Mesenteric fat pad (tissue), 1 donor: Measurements from ENCODE around the gene THOC7. TPM values are rescaled to one million over a fixed set of nuclear protein-coding genes. Genes with fewer than 3 reads are reported as not detected.

Source experiments
- DNase-seq: peaks from one replicate; pipeline ENCODE4 v3.0.0-alpha.2; 2020; ENCODE audit warnings: low spot score
- total RNA-seq: library from RNA; stranded (reverse); fragmentation: NEBNext Ultra II Directional; extraction: Animal tissue kit (Norgen Biotek cat#: 25700); gene quantifications from one replicate; pipeline ENCODE4 v1.2.1, GENCODE V29; 2021
- donor health status: DM: yes; HTN: yes; CAD: no.

THOC7 gene
- total RNA-seq, 1 donor from 2014 or later, result 63.2 TPM

DNA sequence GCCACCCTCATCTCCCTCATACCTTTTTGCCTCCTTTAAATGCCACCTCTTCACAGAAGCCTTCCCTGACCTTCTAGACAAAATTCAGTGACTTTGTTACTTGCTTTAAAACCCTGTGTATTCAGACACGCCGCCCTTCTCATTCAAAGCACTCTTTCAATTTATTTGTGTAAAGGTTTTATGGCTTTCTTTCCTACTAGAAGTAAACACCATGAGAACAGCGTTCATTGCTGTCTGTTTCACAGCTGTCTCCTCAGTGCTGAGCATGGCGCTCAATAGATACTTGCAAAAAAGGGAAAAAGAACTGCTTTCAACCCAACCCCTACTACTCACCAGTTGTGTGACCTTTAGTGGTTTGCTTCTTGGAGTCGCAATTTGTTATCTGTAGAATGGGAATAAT is 17.0 kb upstream of the THOC7 start:
- no peak for DNase-seq

DNA sequence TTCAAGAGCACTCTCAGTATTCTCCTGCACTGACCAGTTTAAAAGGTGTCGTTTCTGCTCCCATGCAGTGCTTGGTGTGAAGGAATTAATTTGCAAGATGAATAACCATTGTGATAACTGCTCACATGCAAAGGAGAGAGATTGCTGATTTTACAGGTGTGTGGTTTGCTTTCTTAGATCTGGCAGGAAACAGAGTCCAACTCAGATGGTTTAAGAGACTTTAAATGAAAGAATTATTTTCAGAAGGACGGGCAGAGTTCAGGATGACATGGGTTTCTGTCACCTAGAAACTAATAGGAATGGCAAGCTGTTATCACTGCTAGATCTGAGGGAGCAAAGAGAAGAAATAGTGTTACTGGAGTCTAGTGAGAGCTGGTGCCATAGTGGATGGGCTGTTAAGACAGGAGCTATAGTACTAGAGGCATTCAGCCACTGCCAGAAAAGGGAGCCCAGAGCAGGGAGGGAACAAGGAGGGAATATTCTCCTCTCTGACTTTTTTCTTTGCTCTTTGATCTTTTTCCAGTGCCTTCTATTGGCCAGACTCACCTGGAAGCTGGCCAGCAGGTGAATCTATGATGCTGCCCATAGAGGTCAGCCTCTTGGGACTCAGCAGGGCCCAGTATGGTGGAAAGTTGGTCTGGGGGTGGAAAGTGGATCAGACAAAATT is 14.9 kb upstream of the THOC7 start:
- DNase-seq, result no peak

DNA sequence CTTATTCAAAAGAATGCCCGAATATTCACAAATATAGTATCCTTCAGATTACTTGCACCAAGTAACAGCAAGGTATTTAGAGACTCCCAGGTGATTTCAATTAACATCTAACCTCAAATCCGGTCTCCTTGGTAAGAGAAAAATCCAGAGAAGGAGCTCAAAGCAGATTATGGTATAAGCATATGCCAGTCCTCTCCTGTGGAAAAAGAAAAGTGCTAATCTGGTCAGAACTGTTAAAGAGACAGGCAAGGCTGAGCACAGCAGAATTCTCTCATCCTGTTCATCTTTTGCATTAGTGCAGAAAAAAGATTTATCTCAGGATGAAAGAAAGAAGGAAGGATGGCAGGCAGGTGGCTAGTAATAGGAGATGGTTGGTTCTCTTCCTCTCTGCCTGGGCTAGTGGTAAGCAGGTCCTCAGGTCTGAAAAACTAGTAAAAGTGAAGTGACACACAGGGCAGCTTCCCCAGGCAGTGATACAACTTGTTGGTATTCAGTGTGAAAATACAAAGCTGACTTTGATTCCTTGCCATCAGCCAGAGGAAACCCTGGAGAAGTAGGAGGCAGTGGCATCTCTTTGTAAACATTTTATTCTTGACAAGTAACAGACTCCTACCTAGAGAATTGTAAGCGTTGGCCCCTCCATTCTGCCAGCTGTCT is 14.3 kb upstream of the THOC7 start:
- DNase-seq, result no peak

DNA sequence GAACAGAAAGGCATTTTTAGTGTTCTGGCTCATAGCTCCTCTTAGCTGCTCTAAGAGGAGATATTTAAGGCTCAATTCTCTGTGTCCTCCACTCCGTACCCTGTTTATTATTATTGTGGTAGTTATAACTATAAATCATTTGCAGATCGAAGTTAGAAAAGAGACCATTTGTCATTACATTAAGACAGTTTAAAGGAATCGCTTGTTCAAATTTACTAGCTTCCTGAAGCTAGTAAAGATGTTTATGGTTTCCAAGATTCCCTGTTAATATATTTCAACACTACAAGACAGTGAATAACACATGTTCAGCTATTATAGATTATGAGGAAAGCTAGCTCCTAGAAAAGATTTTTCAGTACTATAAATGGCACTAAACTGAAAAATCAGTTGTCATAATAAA is 12.7 kb upstream of the THOC7 start:
- DNase-seq, result no peak

DNA sequence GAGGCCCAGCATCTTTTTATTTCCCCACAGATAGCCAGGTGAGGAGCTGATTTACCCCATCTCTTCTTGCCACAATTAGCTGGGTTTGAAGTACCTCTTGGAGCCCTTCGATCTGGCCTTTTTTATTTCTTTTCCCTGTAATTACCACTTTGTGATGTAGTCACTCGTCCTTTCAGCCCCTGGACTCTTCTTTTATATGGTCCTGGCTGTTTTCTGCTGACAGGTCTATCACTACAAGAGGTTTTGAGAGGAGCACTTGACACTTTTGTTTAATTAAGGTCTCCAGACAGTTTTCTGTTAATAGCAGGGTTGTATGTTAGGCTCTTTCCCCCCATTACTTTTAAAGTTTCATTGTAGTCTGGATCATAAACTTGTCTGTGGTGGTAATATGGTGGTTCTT is 11.9 kb upstream of the THOC7 start:
- DNase-seq, result no peak

DNA sequence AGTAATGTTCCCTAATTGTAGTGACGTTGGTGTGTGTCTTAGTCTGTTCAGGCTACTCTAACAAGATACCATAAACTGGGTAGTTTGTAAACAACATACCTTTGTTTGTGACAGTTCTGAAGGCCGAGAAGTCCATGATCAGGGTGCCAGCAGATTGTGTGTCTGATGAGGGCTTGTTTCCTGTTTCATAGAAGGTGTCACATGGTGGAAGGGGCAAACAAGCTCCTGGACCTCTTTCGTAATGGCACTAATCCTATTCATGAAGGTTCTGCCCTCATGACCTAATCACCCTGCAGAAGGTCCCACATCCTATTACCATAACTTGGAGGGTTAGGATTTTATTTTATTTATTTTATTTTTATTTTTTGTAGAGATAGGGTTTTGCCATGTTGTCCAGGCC is 11.2 kb upstream of the THOC7 start:
- no peak for DNase-seq

DNA sequence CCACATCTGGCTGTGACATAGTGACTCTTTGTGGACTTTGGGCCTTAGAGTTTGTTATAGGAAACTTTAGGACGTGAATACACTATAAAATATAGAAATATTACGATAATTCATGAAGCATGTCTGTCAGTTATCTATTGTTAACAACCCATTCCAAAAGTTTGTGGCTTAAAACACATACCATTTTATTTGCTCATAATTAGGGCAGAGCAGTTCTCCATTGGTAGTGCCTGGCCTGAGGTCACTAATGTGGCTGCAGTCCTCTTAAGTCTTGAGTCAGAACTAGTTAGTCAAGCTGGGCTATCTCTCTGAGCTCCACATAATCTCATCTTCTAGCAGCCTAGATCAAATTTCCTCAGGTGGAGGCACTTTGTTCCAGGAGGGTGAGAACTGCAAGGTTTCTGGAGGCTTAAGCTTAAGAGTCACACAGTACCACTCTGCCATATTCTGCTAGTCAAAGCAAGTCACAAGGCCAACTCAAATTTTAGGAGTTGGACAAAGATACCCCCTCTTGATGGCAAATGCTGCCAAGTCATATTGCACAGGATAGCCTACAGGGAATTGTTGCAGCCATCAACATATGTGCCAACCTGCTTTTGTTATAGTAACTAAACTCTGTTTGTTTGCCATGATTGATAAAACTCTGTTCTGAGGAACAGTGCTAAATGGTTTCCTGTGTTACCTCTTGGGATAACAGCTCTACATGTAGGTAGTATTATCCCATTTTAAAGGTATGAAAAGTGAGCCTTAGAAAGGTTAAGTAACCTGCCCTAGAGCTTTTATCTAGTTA is 8.7 kb upstream of the THOC7 start:
- no peak for DNase-seq

DNA sequence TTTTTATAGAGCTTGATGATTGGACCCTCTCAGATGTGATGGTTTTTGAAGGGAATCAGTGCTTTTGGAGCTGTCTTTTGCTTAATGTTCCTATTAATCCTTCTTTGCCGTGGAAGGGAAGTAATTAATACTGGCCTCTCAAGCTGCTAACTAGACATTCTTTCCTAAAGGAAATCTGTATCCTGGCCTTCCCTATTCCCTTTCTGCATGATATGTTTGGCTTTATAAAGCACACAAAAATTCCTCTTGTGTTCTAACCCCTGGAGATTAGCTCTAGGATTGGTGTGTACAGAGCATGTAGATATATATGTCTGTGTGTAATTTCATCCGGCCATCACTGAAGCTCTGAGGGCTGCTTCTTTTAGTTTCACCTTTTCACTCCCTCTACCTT is 7.0 kb upstream of the THOC7 start:
- no peak for DNase-seq

DNA sequence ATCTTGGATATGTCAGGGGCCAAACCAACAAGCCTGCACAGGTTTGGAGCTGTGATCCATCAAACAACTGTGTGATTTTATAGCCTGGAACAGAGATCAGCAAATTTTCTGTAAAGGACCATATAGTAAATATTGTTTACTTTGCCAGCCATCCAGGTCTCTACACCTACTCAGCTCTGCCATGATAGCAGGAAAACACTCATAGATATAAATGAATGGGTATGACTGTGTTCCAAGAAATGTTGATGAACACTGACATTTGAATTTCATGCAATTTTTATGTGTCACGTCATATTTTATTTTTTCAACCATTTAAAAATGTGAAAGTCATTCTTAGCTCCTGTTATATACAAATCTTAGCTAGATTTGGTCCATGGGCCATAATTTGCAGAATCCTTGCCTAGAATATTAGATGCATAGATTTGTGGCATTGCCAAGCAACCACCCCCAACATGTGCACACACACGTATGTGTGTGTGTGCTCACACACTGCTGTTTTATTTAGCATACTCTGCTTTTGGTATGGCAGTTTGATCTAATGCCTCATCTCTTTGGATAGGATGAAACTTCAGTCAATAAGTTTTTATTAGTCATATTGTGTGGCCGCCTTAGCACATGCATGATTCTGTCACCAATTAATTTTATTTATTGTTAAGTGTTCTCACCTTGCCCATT is 6.5 kb upstream of the THOC7 start:
- DNase-seq, result no peak

DNA sequence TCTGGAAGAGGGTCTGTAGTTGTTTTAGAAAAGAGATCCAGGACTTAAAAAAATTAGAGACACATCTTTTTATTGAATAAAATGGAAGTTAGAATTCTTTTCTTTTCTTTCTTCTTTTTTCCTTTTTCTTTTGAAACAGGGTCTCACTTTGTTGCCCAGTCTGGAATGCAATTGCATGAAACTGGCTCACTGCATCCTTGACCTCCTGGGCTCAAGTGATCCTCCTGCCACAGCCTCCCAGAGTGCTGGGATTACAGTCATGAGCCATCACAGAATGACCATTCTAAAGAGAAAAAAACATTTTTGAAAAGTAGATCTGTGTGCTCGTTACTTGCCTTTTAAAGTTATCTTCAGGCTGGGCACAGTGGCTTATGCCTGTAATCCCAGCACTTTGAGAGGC is 3.6 kb upstream of the THOC7 start:
- DNase-seq, result no peak

DNA sequence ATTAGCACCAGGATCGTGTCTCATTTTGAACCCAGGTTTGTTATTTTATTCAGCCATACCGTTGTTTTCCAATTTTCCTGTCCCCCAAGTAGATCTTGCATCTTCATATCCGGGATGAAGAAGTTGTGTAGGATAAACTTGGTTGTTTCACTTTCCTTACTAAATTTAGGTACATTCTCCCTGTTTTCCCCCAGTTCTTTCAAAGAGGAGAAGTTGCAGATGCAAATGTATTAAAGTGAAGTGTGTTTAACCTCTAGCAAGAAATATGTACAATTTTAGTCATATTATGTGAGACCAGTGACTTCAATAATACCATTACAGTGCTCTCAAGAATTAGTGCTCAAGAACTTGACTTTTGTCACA is 1.3 kb upstream of the THOC7 start:
- no peak for DNase-seq

DNA sequence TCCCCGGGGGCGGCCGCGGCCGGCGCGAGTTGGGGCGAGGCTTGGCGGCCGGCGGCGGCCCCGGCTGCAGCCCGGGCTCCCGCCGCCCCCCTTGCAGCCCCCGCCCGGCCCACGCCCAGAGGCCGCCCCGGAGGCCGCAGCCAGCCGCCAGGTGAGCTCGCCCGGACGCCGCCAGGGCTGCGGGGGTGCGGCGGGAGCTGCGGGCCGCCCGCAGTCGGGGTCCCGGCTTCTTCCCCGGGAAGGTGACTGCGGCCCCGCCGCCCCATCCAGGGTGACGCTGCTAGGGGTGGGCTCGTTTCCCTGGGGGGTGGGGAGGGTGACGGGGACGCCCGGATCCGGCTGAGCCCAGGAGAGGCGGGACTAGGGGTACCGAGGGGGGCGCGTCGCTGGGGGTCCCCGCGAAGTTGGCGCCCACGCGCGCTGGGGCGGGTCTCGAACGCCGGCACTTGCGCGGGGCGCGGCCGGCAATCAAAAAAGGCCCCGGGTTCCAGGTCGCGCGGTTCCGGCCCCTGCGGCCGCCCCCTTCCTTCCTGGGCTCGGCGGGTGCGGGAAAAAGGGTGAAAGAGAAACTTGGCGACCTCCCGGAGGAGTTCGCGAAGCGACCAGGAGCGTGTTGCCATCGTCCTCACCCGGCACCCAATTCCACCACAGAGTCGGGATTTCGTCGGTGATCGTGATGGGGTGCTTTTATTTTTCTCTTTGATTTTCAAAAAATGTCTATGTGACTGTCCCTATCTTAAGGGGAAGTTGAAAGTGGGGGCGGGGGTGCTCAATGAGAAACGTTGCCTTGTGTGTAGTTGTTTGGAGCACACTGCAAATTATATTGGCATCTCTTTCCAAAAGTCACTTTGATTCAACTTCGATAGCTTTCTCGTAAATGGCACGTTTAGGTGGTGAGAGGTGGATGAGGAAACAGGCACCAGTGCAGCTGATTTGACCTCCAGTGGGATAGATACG is 681 bp upstream of the THOC7 start:
- no peak for DNase-seq

DNA sequence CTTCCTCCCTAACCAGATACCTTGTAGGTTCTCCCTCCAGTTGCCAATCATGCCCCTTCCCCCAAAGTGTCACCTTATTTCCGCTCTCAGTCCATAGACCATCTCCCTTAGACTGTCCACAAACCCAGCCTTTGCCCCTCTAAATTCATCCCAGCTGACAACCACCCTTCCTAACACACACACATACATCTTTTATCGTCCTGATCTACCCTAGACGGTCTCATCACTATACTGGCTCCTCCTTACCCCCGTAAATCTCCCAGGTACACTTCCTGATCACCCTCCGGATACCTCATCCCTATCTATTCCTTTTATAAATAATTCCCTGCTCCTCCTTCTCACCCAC is 828 bp downstream of the THOC7 start:
- DNase-seq, result no peak

DNA sequence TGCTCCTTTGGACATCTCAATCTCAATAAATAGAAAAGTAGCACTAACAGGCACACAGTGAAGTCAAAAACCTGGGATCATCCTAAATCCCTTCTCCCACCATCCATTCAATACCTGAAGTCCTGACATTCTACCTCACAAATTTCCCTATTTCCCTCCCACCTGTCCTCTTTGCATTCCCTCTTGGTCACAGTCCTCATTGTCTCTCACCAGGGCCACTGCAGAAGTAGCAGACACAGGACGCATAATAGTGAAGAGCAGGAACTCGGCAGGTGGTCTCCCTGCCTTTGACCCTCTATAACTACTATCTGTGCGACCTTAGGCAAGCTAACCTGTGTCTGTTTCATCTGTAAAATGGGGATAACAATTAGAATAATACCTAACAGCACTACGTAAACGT is 2.3 kb downstream of the THOC7 start:
- no peak for DNase-seq

DNA sequence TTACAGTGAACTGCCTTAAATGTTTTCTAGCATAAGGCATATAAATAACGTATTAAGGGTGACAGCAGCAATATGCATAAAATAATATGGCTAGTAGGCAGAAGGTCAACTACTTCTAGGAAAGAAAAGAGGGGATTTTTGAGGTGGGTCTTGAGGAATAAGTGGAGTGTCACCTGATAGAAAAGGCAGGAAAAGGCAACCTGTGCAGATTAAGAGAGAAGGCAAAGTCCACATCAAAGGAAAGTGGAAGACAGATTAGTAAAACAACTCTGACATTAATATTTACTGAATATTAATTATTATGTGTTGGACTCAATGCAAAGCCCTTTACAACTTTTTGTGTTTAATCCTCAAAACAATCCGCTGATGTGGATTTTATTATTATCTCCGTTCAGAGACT is 2.8 kb downstream of the THOC7 start:
- DNase-seq, result no peak

DNA sequence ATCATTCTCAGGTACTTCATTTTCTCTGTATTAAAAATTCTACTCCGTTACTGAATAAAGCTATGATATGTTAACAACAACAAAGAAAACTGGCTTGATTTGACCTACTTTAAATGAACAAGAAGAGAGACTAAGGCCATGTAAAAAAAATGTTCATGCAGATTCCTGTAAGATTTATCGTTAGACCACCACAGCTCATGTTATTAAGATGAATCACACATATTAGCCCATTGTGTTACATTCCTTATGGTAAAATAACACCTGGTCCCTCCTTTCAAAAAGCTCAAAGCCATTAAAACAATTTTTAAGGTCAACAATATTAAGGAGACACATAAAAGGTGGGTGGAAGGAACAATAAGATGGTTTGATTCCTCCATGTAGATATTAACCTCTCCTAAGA is 6.3 kb downstream of the THOC7 start:
- no peak for DNase-seq

DNA sequence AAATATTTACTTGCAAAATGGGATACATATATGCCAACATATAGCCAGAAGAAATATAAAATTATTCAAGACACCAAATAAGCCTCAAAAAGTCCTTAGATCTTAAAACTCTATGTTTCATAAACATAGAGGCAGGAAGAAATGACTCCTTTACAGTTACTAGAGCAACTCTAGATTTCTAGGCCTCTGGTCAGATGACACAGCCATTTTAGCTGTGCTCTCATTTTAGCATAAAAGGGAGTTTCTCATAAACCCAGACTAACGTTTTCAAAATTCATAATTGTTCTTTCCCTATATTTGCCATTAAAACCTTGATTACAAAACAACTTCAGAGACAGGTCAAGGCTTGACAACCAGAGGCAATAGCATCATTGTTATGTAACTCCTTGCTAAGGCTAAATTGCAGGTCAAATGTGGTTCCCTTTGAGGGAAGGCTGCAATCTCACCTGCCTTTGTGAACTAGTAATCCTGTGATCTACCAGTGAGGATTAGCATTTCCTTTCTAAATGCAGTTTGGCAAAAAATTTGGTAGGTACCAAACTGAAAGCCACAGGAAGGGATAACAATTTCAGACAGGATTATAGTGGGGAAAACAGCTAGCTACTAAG is 8.2 kb downstream of the THOC7 start:
- no peak for DNase-seq

DNA sequence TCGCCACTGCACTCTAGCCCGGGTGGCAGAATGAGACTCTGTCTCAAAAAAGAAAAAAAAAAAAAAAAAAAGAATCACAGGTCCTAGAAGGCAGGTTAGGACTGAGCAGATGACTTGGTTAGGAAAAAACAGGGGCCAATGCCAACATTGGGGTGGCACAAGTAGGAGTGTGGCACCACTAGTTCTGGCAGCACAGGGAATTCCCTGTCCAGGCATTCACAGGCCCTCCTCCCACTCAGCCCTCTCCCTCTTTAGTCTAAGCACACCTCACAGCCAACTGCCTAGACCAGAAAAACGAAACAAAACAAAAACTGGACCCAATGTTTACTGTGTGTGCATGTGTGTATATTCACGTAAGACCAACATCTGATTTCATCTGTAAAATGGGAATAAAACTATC is 10.5 kb downstream of the THOC7 start:
- DNase-seq, result no peak

DNA sequence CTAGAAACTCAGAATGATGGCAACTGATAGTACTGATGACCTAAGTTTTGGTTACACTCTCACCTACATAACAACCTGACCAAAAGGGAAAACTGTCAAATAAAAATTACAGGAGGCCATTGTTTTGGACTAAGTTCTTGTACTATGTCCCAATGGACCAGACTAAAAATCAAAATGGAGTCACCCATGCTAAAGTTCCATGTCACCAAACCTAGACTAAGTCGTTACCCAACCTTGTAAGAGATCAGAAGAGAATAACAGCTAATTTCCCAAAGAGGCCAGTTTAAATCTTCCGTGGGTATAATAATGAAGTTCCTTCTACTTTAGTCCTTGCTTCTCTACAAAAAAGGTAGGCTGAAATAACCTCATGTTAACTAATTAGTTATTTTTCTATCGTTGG is 12.3 kb downstream of the THOC7 start:
- no peak for DNase-seq

DNA sequence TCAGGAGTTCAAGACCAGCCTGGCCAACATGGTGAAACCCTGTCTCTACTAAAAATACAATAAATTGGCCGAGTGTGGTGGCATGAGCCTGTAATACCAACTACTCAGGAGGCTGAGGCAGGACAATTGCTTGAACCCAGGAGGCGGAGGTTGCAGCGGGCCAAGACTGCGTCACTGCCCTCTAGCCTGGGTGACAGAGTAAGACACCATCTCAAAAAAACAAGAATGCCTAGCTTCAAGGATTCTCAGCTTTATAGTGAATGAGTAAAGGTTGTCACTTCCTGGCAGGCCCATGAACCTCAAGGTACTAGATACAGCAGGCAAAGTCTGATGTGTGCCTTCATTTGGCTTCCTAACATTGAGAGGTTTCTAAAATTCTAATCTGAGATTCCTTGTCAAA is 14.4 kb downstream of the THOC7 start:
- DNase-seq, result no peak
